T-helper 2 cell treated with Interferon-gamma antibody and Interleukin-4, amounts not matched to agents 100 ng/mL and 5 ng/mL, for 36 hours (primary cell): ENCODE results near the gene MYCBPAP. TPM values are rescaled to one million over a fixed set of nuclear protein-coding genes. Genes with fewer than 3 reads are reported as not detected.

Source experiments
- intact Hi-C: fragments of 100-400 bp; cut with micrococcal nuclease; formaldehyde crosslinking; loops from one replicate; pipeline ENCODE4 v1.15.1; 2023
- total RNA-seq: library from RNA; stranded (reverse); gene quantifications from 2 replicates; pipeline ENCODE4 v1.2.3, GENCODE V29; 2022

Gene MYCBPAP
- 6.4 and 6.8 TPM in 2 replicates for total RNA-seq

- intact Hi-C loops, result loop anchor here (2.0 kb wide), 2 partner anchors 25 to 35 kb away; no protein-coding TSS in a partner anchor
Observed at GRCh38 chr17:50507871-50508572, at the start of gene MYCBPAP. TSS of gene MYCBPAP (plus strand) at chr17:50508439. CDS start at chr17:50508675, 236 bp downstream.

GRCh38 chr17:50458701-50459676 lies 49.2 kb upstream of the MYCBPAP start:
- intact Hi-C loops, result no loop called here

GRCh38 chr17:50459756-50460155 lies 48.5 kb upstream of the MYCBPAP start:
- intact Hi-C loops, result no loop called here

- intact Hi-C loops, result no loop called here
Observed at GRCh38 chr17:50460831-50461526, 47.3 kb upstream of the MYCBPAP start.

GRCh38 chr17:50461550-50462132 lies 46.6 kb upstream of the MYCBPAP start:
- intact Hi-C loops, result no loop called here

- intact Hi-C loops, result no loop called here
Observed at GRCh38 chr17:50462446-50462845, 45.8 kb upstream of the MYCBPAP start.

GRCh38 chr17:50464121-50464520 lies 44.1 kb upstream of the MYCBPAP start:
- intact Hi-C loops, result no loop called here

- intact Hi-C loops, result no loop called here
Observed at GRCh38 chr17:50464736-50465135, 43.5 kb upstream of the MYCBPAP start.

GRCh38 chr17:50465171-50465570 lies 43.1 kb upstream of the MYCBPAP start:
- intact Hi-C loops, result no loop called here

- intact Hi-C loops, result no loop called here
Observed at GRCh38 chr17:50465635-50466034, 42.6 kb upstream of the MYCBPAP start.

GRCh38 chr17:50466371-50467113 lies 41.7 kb upstream of the MYCBPAP start:
- intact Hi-C loops, result no loop called here

- intact Hi-C loops, result no loop called here
Observed at GRCh38 chr17:50467114-50467854, 41.0 kb upstream of the MYCBPAP start.

GRCh38 chr17:50467855-50468303 lies 40.4 kb upstream of the MYCBPAP start:
- intact Hi-C loops, result no loop called here

GRCh38 chr17:50468304-50469207 lies 39.7 kb upstream of the MYCBPAP start, which contains the start of gene CHAD:
TSS of gene CHAD (minus strand) at chr17:50468880. CDS start at chr17:50468813, 67 bp downstream.
- intact Hi-C loops, result no loop called here

GRCh38 chr17:50469208-50469605 lies 39.0 kb upstream of the MYCBPAP start:
- intact Hi-C loops, result no loop called here

GRCh38 chr17:50469671-50470305 lies 38.5 kb upstream of the MYCBPAP start:
- intact Hi-C loops, result no loop called here

GRCh38 chr17:50470426-50470825 lies 37.8 kb upstream of the MYCBPAP start:
- intact Hi-C loops, result no loop called here
